ENCODE data around the gene UNCX.

Gene UNCX

DNA sequence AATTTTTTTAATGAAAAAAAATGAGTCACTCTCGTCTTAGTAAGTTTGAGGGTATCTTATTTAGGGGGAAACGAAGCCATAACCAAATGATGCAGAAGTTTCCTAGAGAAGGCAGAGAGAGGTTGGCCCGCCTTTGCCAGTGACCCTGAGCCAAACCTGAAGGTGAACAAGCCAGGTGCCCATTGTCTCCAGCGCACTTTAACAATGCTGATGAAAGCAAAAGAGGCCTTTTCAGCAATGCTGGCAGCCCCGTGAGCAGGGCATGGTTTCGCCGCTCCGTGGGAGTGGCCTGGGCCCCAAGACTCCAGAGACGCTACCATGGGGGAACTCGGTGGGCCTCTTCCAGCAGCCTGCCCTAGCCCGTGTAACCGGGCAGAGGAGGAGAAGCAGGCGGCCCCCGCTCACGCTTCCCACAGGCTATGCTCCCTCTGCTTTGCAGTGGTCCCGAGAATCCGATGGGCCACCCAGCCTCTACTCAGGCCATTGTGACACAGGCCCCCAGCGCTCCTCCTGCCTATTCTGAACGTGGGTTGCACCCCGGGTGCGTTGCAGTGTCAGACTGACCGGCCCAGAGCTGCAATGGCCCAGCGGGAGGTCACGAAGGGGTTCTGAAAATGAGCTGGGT lies 14.0 kb upstream of the UNCX start:
- no peak for DNase-seq

DNA sequence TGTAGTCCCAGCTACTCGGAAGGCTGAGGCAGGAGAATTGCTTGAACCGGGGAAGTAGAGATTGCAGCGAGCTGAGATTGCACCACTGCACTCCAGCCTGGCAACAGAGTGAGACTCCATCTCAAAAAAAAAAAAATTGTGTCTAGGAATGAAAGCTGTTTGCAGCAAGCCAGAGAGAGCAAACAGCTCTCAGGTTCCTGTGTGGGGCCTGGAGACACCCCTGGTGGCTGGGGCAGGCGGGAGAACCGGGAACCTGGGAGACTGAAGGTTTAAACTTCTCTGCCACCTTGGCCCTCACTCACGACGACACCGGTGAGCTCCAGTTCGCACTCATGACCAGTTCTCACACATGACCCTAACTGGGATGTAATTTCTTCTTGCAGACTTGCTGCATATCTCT lies 13.2 kb upstream of the UNCX start:
- DNase-seq: peak; percentile 0

DNA sequence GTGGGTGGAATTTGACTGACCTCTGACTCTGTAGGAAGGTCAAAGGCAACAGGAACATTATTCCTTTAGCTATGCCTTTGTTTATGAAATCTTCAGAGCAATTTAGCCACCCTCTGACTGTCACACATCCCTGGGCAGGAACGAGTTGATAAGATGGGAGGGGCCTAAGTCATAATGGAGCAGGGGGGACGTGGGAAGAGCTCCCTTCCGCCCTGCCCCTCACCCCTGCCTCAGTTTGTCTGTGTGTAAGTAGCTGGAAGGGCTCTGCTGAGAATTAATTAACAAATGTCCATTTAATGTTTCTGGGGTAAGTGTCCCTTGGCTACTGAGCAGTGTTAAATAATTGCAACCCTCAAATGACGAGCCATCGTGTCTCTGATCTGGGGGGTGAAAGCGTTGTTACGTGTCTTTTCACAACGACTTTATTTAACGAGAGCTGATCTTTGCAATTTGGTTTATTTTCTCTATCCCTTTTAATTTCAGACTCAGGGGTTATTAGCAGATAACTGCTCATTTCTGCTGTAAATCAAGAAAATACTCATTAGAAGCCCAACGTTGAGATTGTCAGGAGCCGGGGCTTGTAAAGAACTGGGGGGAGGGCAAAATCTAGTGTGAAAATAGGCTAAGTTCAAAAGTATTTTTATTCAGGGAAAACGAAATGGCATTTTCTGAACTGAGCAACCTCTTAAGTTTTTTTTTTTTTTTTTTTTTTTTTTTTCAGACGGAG lies 12.5 kb upstream of the UNCX start:
- DNase-seq: no peak

DNA sequence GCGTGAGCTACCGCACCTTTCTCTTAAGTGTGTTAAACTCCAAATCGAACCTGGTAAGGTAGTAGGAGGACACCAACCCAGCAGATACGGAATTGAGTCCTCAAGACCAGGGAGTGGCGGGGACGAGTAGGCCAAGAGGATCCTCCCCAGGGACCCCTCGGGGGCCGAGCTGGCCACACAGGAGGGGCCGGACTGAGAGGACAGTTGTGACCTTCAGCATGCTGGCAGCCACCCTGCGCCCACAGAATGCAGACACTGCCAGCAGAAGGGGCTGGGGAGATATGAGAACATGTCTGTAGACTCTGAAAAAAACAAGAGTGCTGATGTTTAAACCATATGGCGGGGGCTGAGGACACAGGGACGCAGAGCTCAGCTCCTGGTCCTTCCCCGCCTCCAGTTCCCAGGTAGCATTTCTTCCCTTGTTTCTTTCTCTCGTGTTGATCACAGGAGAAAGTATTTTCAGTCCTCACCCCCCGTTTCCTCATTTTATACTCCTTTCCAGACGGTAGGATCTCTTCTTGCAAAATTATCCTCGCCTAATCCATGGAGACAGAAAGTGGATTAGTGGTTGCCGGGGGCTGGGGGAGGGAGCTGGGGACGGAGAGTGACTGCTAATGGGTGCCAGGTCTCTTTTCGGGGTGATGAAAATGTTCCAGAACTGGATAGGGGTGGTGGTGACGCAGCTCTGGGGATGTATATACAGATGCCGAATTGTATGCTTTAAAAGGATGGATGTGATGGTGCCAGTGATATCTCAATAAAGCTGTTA lies 11.5 kb upstream of the UNCX start:
- no peak for DNase-seq

DNA sequence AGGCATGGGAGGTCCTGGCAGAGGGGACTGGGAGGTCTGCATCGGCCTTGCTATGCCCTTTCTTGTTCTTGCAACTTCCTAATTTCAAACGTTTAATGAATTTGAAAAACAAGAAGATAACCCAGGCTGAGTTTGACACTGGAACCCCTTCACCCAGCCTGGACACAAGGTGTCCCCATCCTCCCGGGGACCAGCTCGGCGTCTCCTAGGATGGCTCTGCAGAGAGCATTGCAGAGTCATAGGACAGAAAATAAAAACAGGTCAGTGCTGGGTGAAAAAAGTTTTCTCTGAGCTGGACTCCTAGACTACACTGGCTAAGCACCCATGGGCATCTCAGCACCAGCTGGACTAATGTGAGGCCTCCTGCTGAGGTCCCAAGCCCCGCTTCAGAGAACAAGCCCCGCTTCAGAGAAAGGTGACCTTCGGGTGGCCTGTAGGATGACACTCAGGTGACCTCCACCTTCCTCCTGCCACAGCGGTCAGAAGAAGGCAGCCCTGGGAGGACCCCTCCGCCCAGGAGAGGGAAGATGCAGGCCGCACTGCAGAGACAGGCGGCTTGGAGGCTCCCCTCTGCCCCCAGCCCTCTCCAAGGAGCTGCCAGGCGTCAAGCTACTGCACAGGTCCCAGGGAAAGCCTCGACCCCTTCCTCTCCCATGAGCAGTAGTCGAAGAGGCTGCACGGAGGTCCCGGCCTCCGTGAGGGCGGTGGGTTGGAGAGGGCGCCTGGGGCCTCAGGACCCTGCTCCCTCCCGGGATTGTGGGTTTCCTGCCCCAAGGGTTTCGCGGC lies 9.3 kb upstream of the UNCX start:
- peak; percentile 21 for DNase-seq

DNA sequence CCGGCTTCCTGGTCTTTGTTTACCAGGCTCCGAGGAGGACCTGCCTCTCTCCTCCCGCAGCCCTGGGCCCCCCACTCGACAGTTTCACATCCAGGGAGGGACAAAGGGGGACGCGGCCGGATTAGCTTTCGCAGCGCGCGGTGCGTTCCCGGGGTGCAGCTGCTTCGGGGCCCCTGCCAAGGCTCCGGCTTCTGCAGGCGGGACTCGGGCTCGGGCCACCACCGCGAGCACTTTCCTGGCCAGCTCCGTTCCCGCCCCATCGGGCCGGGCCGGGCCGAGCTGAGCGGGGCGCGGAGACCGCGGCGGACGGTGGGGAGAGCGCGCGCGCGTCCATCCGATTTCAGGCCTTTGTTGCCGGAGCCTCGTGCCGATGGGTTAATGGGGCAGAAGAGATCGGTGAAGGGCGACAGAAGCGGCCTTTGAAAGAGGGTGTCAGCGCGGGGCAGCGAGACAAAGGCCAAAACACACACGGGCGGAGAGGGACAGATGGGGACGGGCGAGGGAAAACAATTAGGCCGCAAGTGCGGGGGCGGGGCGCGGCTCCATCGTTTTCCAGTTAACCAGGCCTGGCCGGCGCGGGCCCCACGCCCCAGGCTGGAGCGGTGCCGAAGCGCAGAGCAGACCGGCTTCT lies 8.5 kb upstream of the UNCX start:
- no peak for DNase-seq

DNA sequence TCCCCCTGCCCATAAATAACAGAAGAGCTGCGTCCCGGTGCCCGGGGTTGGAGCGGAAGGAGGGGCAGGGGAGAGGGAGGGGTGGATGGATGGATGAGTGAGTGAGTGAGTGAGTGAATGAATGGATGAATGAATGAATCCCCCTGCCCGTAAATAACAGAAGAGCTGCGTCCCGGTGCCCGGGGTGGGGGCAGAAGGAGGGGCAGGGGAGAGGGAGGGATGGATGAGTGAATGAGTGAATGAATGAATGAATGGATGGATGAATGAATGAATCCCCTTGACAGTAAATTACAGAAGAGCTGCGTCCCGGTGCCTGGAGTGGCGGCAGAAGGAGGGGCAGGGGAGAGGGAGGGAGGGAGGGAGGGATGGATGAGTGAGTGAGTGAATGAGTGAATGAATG lies 7.6 kb upstream of the UNCX start:
- no peak for DNase-seq

DNA sequence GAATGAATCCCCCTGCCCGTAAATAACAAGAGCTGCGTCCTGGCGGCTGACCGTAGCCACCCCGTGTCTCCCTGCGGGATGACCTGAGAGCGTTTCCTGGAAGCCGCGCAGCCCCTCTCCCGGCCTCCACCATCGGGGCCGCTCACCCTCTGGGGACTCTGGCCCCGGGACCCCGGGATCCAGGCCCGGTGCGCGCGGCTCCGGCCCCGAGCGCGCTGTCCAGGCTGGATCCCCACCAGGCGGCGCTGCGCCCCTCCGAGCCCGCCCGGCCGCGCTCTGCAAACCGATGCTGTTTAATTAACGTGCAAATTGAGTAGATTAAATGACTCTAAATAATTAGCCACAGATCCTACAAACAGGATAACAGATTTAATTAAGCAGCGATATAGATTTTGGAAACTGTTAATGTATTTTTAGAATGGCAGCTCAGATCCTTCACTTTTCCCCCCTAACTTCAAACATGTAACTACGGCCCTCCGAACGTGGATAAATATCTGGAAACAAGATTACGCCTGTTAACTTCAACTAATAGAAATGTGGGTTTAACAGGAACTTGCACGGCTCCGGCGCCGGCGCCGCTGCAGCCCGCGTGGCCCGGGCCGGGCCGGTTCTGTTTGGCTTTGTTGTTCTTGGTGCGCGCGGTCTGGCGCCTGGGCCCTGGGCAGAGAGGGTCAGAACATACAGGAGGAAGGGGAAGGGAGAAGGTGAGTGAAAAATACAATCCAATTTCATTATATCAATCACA lies 7.1 kb upstream of the UNCX start:
- no peak for DNase-seq

DNA sequence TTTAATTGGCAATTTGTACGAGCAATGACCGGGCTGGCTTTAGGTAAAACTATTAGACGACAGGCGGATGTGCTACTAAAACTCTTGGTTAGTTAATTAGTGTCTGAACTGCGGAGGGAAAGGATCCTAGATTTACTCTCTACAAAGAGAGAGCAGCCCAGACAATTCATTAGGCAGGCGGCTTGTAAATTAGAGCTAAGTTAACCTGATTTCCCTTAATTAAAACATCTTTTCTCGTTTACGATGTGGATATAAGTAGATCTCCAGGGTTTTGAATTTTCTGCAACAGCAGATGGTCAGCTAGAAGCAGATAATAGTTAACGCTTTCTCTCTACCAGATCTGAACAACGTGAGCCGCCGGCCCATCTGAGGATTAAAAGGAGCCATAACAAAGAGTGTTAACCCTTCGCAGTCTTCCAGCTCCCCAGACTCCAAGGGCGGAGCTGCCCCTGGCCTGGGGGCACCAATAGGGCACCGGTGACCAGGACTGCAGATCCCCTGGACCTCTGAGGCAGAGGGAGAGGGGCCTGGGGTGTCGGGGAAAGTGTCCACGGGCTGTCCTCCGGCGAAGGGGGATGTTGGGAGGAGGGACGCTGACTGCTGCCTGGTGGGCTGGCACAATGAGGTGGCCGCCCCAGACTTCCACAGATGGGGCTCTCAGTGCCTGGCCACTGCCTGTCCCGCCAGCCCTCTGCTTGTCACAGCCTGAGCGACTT lies 6.3 kb upstream of the UNCX start:
- no peak for DNase-seq

DNA sequence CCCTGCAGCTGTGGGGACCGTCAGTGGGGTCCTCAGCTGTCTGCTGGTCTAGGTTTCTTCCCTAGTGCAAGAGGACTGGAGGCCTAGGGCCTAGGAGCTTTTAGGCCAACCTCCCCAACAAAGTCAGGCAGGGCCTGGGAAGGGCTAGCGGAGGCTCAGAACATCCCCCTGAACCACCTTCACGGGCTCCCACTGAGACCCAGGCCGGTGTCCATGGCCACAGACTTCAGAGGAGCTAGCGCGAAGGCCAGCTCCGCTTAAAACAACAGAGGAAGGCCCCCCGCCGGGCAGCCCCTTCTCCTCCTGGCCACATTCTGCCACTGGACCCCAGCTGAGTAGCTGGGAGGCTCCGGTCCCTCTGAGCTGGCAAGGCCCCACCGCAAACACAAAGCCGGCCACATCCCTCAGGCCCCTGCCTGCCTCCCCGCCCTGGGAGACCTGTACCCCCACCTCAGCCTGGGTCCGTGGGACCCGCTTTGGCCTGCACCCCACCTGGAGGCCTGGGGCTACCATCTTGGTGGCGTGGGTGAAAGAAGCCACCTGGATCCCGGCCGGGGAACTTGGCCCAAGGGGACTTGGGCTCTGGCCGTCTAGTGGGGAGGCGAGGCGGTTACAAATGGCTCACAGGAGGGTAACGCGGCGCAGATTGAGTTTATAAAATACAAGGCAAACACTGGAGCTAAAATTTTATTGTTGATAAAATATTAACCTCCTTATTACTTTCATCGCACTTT lies 5.4 kb upstream of the UNCX start:
- DNase-seq: no peak

DNA sequence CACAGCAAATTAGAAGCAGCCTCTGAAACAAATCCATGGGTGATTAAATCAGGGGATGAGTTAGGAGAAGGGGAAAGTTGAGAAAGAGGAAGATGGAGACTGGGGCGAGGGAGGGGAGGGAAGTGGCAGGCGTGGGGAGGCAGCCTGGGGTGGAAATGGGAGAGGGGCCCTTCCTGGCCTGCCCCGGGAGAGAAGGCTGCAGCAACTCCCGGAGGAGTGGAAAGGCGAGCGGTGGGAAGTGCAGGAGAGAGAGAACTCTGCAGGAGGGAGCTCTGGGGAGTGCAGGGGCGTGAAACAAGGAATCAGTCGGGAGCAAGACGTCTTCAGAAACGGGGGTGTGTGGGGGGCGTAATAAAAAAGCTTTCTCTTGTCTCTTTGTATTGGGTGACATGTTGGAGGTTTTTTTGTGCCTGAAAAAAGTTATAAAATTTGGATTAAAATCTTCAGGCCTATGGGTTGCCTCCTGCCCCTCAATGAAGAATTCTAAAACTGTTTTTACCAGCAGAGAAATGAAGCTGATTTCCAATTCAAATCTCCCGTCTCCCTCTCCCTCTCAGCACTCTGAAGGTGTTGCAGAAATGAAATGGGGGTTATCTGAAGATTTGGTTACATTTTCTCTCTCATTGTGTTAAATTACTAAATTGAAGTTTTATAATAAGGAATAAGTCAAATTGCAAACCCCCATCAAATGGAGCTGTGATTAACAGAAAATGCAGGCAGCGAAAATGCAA lies 4.7 kb upstream of the UNCX start:
- DNase-seq: no peak

DNA sequence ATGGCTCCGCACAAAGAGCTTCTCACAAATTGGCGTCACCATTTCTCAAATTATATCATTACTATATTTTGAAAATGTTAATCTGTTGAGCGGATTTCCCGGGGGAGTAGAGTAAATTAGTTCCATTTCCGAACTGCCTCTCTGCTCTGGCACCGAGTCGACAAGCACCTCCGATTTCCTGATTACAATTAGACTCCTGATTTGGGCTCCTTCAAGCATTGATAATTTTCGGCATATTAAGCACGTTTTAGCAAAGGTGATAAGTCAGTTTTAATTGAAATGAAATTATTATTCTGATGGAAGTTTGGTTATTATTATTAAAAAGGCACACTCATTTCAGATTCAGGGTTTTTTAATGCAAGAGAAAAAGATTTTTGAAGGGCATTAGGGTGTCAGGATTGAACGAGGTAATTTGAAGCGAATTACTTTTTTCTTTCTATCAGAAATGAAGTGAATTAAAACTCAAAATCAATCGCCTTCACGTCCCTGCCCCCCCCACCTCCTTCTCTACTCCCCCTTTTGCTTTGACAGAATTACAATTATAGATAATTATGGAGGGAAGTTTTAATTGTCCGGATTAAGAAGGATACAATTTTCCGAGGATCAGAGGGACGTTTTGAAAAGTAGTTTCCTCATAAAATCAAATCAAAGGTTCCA lies 4.0 kb upstream of the UNCX start:
- no peak for DNase-seq

DNA sequence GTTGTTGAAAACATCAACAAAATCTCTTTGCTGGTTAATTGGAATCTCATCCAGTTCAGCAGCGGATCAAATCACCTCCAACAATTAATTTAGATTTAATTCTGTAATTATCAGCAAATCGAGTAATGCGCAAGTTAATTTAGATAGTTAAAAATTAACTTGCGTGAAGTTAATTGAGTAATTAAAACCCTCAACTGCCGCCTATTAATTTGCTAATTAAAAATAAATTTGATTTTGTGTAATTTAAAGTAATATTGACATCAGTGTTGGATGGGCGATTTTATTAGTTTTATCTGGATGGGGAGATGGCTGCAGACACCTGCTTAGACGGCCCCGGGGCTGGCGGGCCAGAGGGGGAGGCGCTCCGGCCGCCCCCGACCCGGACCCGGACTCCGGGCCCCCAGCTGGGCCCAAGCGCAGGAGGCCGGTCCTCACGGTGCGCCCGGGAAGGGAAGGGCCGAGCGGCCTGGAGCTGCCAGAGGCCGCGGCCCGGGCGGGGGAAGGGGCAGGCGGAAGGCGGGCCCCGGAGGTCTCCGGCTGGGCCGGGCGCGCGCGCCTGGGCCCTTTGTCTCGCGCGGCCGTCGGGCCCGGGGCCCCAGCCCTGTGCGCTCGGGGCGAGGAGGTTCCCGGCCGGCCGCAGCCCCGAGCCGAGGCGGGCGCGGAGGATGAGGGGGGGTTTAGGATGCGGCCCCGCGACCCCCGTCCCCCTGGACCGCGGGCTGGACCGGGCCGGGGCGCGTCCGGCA lies 3.3 kb upstream of the UNCX start:
- no peak for DNase-seq

DNA sequence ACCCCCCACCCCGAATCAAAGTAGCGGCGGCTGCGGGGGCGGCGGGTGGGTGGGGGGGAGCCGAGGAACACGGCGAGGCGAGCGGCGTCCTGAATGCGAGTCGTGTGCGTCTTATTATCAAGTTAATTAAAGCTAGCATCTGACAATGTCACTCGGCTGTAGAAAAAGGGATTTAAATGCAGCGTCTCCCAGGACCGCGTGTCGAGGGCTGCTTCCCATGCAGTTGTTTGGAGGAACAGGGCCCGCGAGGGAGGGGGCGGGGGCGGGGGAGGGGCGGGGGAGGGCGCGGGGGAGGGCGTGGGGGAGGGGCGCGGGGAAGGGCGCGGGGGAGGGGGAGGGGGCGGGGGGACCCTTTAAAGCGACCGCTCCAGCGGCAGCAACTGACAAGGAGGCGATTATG lies 2.7 kb upstream of the UNCX start:
- DNase-seq: no peak

DNA sequence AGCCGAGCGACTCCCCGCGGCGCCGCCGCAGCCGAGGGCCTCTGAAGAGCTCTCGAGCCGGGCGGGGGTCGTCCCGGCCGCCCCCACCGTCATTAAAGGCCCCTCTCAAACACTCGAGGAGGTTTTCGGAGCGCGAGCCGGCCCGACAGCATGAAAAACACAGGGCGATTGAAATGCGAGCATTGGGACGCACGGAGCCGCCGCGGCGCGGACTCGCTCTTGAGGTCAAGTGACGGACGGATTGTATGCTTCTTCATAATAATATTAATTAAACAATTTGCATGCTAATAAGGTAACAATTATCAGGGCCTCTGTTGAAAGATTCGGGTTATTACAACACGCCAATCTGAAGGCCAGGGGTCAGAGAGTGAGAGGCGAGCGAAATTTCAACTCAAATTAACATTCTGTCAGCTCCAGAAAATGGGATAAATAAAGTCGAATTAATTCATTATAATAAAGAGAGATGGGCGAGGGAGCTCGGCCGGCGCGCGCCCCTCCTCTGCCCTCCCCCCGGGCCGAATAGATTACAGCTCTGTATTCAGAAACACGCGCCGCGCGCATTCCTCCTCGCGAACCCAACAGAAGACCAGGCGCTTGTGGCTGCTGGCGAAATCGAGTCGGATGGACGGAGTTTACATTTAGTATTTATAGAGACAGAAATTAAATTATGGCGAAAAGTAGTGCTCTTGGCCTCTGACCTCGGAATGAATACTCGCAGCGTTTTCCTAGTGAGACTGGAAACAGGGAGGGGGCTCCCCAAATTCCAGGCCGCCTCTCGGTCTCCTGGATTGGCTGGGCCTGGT lies 2.1 kb upstream of the UNCX start:
- no peak for DNase-seq

DNA sequence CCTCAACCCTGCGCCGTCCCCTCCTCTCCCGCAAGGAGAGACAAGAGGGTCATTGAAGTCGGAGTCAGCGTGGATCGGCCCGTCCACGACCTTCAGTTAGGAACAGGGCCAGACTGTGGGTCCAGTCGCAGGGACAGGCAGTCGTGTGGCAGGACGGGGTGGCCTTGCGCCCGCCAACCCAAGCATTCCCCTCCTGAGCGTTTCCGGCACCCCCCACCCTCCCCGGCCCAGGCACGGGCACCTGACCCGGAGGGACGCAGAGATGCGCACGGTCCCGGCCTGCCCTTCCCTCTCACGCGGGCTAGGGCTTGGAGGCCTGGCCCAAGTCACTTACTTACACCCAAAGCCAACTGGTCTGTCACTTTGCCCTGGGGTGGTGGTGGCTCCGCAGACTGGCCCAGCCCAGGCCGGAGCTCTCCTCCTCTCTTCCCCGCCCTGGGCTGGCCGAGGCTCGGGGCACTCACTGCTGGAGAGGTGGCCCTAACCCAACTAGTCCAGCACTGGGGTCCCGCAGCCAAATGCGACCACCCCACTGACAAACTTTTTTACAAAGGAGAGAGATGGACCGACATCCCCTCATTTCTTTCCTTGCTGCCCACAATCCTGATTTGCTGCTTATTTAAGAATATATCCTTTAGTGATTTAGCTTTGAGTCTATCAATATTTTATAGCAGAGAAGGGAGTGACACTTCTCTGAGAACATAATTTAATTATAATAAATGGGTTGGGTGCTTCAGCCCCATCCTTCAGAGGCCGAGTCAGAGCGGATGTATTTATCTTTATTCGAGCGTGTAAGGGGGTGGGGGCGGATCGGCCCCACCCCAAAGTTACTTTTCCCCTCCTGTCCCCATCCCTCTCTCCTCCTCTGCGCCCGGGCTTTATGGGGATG lies 1.2 kb upstream of the UNCX start:
- no peak for DNase-seq

DNA sequence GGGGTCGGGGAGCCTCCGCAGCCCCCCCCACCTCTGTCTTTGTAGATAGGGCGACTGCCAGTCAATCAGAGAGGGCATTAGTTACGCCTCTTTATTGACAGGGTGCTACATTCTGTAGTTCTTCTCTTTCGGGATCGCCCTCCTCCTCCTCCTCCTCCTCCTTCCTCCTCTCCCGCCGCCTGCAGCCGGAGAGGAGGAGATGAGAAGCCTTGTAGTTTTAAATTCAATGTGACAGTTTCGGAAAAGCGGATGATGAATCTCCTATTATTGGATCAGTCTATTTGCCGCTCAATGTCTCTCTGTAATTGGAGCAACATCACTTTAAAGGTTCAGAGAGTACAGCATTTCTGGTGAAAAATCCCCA lies 587 bp upstream of the UNCX start:
- DNase-seq: no peak
